Endothelial cell (in vitro differentiated cells): ENCODE results near the gene TAS2R39. TPM values are rescaled to one million over a fixed set of nuclear protein-coding genes. Genes with fewer than 3 reads are reported as not detected.

Source experiments
- DNase-seq: peaks from one replicate; pipeline ENCODE4 v3.0.0; 2021; ENCODE audit warnings: low spot score
- H3K27ac Mint-ChIP-seq: one replicate; pipeline ENCODE4 v1.8.0; 2021; ENCODE audit warnings: mixed read lengths, inconsistent platforms; ENCODE audit not compliant: unreplicated experiment
- H3K27me3 Mint-ChIP-seq: one replicate; pipeline ENCODE4 v1.8.0; 2021; ENCODE audit warnings: mild to moderate bottlenecking, moderate library complexity, mixed read lengths, inconsistent platforms; ENCODE audit not compliant: unreplicated experiment
- H3K36me3 Mint-ChIP-seq: one replicate; pipeline ENCODE4 v1.8.0; 2021; ENCODE audit warnings: mild to moderate bottlenecking, low read depth, mixed read lengths, inconsistent platforms; ENCODE audit not compliant: unreplicated experiment
- H3K4me1 Mint-ChIP-seq: one replicate; pipeline ENCODE4 v1.8.0; 2021; ENCODE audit warnings: mild to moderate bottlenecking, mixed read lengths, inconsistent platforms; ENCODE audit not compliant: unreplicated experiment
- H3K4me3 Mint-ChIP-seq: one replicate; pipeline ENCODE4 v1.8.0; 2021; ENCODE audit warnings: mild to moderate bottlenecking, mixed read lengths, inconsistent platforms; ENCODE audit not compliant: unreplicated experiment
- H3K9me3 Mint-ChIP-seq: one replicate; pipeline ENCODE4 v1.8.0; 2021; ENCODE audit warnings: mixed read lengths, inconsistent platforms; ENCODE audit not compliant: unreplicated experiment
- CTCF ChIP-seq: fragments of 200-600 bp; sonication (generic); IDR thresholded peaks from one replicate; pipeline ENCODE4 v1.5.0; 2021; ENCODE audit warnings: antibody characterized with exemption; ENCODE audit not compliant: unreplicated experiment
- total RNA-seq: library from RNA; stranded (reverse); fragmentation: NEBNext Ultra II Directional; extraction: Animal tissue kit (Norgen Biotek cat#: 25700); gene quantifications from one replicate; pipeline ENCODE4 v1.2.1, GENCODE V29; 2021; ENCODE audit not compliant: unreplicated experiment

The TAS2R39 gene
- total RNA-seq, 1 donor from 2014 or later: not detected

DNA sequence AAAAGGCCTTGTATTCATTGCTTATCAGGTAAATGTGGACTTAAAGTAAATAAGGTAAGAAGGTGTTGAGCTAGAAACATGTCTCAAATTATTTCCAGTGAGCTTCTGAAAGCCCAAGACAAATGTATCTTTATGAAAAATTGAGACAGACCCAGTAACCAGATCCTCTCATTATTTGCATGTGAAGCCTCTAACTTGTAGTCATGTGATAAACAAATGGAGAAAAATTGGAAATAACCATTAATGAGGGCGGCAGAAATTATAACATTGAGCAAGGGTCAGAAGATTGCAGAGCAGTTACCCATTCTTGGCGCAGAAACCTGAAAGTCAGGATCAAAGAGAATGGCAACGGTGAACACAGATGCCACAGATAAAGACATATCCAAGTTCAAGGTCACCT lies 38.5 kb downstream of the TAS2R39 start, which contains the start of gene TAS2R40:
Gene TAS2R40 (plus strand): TSS at position 301 of the 400 bp plus-strand sequence. CDS start 42 bp downstream, at position 343.
- Mint-ChIP-seq H3K4me3 (no peak within 1 kb of the TSS), H3K36me3 (no peaks in the 10 kb centered on the region), H3K27ac (no peak within 1 kb of the TSS), H3K4me1 (peaks cover 9% of the 10 kb centered on the region), H3K27me3 (no peaks in the 10 kb centered on the region), H3K9me3 (no peaks in the 10 kb centered on the region)
- no peak for TF ChIP-seq CTCF
- no peak for DNase-seq

DNA sequence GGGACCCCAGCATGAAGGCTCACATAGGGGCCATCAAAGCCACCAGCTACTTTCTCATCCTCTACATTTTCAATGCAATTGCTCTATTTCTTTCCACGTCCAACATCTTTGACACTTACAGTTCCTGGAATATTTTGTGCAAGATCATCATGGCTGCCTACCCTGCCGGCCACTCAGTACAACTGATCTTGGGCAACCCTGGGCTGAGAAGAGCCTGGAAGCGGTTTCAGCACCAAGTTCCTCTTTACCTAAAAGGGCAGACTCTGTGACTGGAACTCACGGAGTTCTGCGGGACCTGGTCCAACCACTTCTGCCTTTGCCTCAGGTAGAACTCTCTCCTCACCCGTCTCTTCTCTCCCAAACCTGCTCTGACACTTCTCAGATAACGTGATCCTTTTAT lies 39.6 kb downstream of the TAS2R39 start:
- H3K9me3 Mint-ChIP-seq: no peaks in the 10 kb centered on the region
- no peak for DNase-seq

GRCh38 chr7:143223784-143224183 lies 40.6 kb downstream of the TAS2R39 start:
- Mint-ChIP-seq H3K9me3 (no peaks in the 10 kb centered on the region), H3K27me3 (no peaks in the 10 kb centered on the region), H3K36me3 (no peaks in the 10 kb centered on the region), H3K4me1 (peaks cover 9% of the 10 kb centered on the region), H3K4me3 (no peak overlapping the region), H3K27ac (no peak overlapping the region)
- no peak for DNase-seq
- no peak for TF ChIP-seq CTCF

More for the DNA sequence above, 39.6 kb downstream of the TAS2R39 start:
- TF ChIP-seq CTCF: no peak
- H3K27me3 Mint-ChIP-seq: no peaks in the 10 kb centered on the region
- H3K36me3 Mint-ChIP-seq: no peaks in the 10 kb centered on the region
- peaks cover 9% of the 10 kb centered on the region for H3K4me1 Mint-ChIP-seq
- no peak overlapping the region for H3K27ac Mint-ChIP-seq
- no peak overlapping the region for H3K4me3 Mint-ChIP-seq

DNA sequence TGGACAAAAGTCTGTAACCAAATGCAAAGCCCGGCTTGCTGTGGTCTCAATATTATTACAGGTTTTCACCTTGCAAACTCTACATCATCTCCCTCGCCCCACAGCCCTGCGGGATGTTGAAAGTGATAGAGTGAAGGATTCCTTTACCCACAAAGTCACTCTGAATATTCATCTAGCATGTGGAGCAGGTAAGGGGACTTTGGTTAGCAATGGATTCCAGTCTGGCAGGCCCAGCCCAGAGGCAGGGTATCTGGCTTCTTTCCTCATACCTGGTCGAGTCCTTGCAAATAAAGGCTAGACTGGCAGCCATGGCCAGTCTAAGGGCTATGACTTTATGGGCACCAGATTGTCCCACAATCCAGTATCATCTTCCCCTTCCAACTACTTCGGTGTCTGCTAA lies 41.8 kb downstream of the TAS2R39 start:
- no peak overlapping the region for H3K27ac Mint-ChIP-seq
- no peaks in the 10 kb centered on the region for H3K36me3 Mint-ChIP-seq
- H3K4me3 Mint-ChIP-seq: no peak overlapping the region
- no peak for DNase-seq
- no peaks in the 10 kb centered on the region for H3K27me3 Mint-ChIP-seq
- peaks cover 9% of the 10 kb centered on the region for H3K4me1 Mint-ChIP-seq
- TF ChIP-seq CTCF: no peak
- no peaks in the 10 kb centered on the region for H3K9me3 Mint-ChIP-seq

DNA sequence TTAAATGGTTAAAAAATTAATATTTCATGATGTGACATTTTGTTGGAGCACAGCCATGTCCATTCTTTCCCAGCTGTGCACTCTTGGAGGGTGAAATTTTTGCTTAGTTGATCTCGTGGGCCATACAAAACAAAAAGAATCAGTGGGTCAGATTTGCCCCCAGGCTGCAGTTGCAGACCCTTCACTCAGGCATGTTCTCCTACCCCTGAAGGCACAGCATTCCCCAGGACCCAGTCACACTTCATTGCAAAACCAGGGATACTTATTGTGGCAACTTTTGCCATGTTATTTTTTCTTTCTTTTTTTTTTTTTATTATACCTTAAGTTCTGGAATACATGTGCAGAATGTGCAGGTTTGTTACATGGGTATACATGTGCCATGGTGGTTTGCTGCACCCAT lies 44.6 kb downstream of the TAS2R39 start:
- no peak overlapping the region for H3K27ac Mint-ChIP-seq
- no peaks in the 10 kb centered on the region for H3K36me3 Mint-ChIP-seq
- DNase-seq: no peak
- H3K9me3 Mint-ChIP-seq: no peaks in the 10 kb centered on the region
- no peak for TF ChIP-seq CTCF
- no peaks in the 10 kb centered on the region for H3K27me3 Mint-ChIP-seq
- H3K4me1 Mint-ChIP-seq: peaks cover 9% of the 10 kb centered on the region
- no peak overlapping the region for H3K4me3 Mint-ChIP-seq
